AG20443 (cell line): Measurements from ENCODE around the gene LRRC26.

Experiments
- DNase-seq: peaks from one replicate; pipeline ENCODE4 v3.0.0; 2012; ENCODE audit warnings: low spot score, mixed read lengths

Gene LRRC26

GRCh38 chr9:137167747-137168572, 1.9 kb downstream of the LRRC26 start:
- DNase-seq: no peak

GRCh38 chr9:137167277-137167746, 2.5 kb downstream of the LRRC26 start:
- no peak for DNase-seq

- DNase-seq: no peak
Measured at GRCh38 chr9:137166380-137167229, 3.2 kb downstream of the LRRC26 start.

GRCh38 chr9:137165250-137165836, 4.5 kb downstream of the LRRC26 start:
- DNase-seq: no peak

GRCh38 chr9:137164370-137165249, 5.2 kb downstream of the LRRC26 start:
- DNase-seq: no peak

- DNase-seq: no peak
Measured at GRCh38 chr9:137163805-137164204, 6.0 kb downstream of the LRRC26 start.

GRCh38 chr9:137163365-137163715, 6.5 kb downstream of the LRRC26 start:
- no peak for DNase-seq

GRCh38 chr9:137162505-137163364, 7.1 kb downstream of the LRRC26 start:
- DNase-seq: peak; percentile 58

GRCh38 chr9:137161558-137162486, 8.0 kb downstream of the LRRC26 start:
- DNase-seq: no peak

GRCh38 chr9:137160716-137161557, 8.9 kb downstream of the LRRC26 start:
- no peak for DNase-seq

GRCh38 chr9:137160054-137160425, 9.8 kb downstream of the LRRC26 start:
- DNase-seq: no peak

GRCh38 chr9:137159105-137160053, 10.5 kb downstream of the LRRC26 start:
- no peak for DNase-seq

GRCh38 chr9:137158625-137159024, 11.2 kb downstream of the LRRC26 start:
- DNase-seq: no peak

- DNase-seq: no peak
Measured at GRCh38 chr9:137157618-137158415, 12.0 kb downstream of the LRRC26 start.

- peak; percentile 90 for DNase-seq
Measured at GRCh38 chr9:137156567-137157375, 13.1 kb downstream of the LRRC26 start.
